ENCODE results near the gene FTSJ1. TPM values are rescaled to one million over a fixed set of nuclear protein-coding genes. Genes with fewer than 3 reads are reported as not detected.

FTSJ1 gene
- total and polyA plus RNA-seq, 7 donors, result 15.6 to 39.9 (median 26.9) TPM

DNA sequence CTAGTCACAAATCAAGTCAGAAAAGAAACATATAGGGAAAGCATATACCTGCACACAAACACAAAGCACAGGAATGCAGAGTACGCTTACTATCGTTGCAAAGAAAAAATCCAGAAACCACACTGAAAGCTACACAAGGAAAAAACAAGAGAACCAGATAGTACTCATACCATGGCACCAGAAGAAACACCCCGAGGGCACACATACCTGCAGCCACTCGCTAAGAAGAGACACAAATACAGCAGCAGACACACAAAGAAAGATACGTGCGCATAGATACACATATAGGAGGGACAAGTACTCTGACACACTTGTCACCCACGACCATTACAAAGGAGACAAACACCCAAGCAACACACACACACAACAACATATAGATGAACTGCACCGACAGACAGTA, 4.5 kb upstream of the FTSJ1 start:
- H3K9me3 ChIP-seq, result no peaks in the 10 kb centered on the region
- intact Hi-C loops (cut with DNase I), result loop anchor here (10.0 kb wide), 1 partner anchor 397 kb away; the partner anchor contains the start of gene ZNF630
- no peaks in the 10 kb centered on the region for H3K27me3 ChIP-seq
- H3K4me1 ChIP-seq, result peaks cover 0 to 19% (median 2%) of the 10 kb centered on the region in 4 donors
- H3K4me3 ChIP-seq, result no peak overlapping the region
- WGBS, 2 donors, result 93 to 94% methylated on average over 8 of the region's 8 CpGs
- H3K27ac ChIP-seq, result no peak overlapping the region
- no peak for DNase-seq
- TF ChIP-seq, protein P1, sequence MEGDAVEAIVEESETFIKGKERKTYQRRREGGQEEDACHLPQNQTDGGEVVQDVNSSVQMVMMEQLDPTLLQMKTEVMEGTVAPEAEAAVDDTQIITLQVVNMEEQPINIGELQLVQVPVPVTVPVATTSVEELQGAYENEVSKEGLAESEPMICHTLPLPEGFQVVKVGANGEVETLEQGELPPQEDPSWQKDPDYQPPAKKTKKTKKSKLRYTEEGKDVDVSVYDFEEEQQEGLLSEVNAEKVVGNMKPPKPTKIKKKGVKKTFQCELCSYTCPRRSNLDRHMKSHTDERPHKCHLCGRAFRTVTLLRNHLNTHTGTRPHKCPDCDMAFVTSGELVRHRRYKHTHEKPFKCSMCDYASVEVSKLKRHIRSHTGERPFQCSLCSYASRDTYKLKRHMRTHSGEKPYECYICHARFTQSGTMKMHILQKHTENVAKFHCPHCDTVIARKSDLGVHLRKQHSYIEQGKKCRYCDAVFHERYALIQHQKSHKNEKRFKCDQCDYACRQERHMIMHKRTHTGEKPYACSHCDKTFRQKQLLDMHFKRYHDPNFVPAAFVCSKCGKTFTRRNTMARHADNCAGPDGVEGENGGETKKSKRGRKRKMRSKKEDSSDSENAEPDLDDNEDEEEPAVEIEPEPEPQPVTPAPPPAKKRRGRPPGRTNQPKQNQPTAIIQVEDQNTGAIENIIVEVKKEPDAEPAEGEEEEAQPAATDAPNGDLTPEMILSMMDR (IDR thresholded peaks at IDR 0.05), result no peak
- TF ChIP-seq POLR2AphosphoS5 (IDR thresholded peaks at IDR 0.05) (no peak), POLR2A (IDR thresholded peaks at IDR 0.05) (no peak), EP300 (IDR thresholded peaks at IDR 0.05) (no peak)
- no peaks in the 10 kb centered on the region for H3K36me3 ChIP-seq

DNA sequence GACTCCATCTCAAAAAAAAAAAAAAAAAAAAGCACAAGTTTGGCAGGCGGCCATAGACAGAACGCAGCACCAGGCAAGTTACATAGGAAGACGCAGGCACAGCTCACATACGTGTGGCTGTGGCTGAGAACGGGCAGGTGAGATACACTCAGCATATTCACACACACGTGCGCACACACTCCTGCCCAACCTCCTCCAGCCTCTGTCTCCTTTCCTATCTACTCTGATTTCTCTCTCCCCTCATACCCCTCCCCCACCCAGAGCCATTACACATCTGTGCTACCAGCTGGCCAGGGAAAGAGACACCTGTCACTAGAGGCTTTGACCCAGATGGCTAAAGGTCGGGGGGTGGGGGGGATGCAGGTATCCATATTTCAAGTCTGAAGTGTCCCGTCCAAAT, 3.8 kb upstream of the FTSJ1 start:
- H3K27ac ChIP-seq, result no peak overlapping the region
- 89 to 94% methylated on average over 9 of the region's 9 CpGs for WGBS, 2 donors
- no peaks in the 10 kb centered on the region for H3K27me3 ChIP-seq
- H3K36me3 ChIP-seq, result no peaks in the 10 kb centered on the region
- H3K9me3 ChIP-seq, result no peaks in the 10 kb centered on the region
- no peak overlapping the region for H3K4me3 ChIP-seq
- no peak for DNase-seq
- intact Hi-C loops (cut with DNase I), result loop anchor here (10.0 kb wide), 1 partner anchor 397 kb away; the partner anchor contains the start of gene ZNF630
- peaks cover 0 to 19% (median 5%) of the 10 kb centered on the region in 4 donors for H3K4me1 ChIP-seq
- TF ChIP-seq POLR2A (IDR thresholded peaks at IDR 0.05), result no peak

DNA sequence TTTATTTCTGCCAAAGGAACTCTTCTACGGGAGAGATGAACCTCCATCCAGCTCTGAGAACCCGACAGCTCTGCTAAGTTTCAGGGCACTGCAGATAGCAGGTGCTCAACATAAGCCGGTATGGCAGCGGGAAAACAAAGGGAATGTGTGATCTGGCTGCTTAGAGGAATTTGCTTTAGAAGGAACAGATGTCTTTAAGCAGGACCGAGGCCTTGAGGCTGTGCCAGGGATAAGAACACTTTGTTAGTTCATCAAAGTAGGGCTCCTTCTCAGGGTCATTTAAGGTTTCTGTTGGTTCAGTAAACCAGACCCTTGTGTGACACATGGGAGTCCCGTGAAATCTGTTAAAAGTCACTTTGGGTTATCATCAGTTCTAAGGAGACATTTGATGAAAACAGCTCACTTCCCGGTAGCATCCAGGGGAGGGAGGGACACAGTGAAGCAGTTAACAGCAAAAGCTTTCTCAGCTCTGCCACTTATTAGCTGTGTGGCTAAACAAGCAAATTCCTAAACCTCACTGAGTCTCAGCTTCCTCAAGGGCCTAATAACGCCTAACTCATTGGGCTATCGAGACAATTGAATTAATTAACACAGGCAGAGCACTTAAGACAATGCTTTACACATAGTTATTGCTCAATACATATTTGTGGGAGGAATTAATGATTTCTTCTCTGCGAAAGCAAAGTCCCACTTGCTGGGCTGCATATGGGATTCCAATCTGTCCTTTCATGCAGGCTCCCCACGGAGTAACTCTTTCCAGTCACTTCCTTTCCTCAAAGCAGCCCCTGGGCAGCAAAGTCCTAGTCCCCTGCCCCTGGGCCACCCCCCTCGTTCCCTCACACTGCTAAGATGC, 2.9 kb upstream of the FTSJ1 start:
- 83 to 85% methylated on average over 12 of the region's 12 CpGs for WGBS, 2 donors
- no peak for TF ChIP-seq POLR2AphosphoS5 (IDR thresholded peaks at IDR 0.05)
- TF ChIP-seq, protein P1 (IDR thresholded peaks at IDR 0.05), result no peak
- no peak for TF ChIP-seq EP300 (IDR thresholded peaks at IDR 0.05)
- TF ChIP-seq POLR2A (IDR thresholded peaks at IDR 0.05), result no peak
- no peaks in the 10 kb centered on the region for H3K9me3 ChIP-seq
- H3K27ac ChIP-seq, result no peak overlapping the region
- no peaks in the 10 kb centered on the region for H3K27me3 ChIP-seq
- H3K4me3 ChIP-seq, result no peak overlapping the region
- DNase-seq, result no peak
- H3K36me3 ChIP-seq, result no peaks in the 10 kb centered on the region
- peaks cover 0 to 18% (median 5%) of the 10 kb centered on the region in 4 donors for H3K4me1 ChIP-seq
- intact Hi-C loops (cut with DNase I), result loop anchor here (10.0 kb wide), 1 partner anchor 398 kb away; the partner anchor contains the start of gene ZNF630

DNA sequence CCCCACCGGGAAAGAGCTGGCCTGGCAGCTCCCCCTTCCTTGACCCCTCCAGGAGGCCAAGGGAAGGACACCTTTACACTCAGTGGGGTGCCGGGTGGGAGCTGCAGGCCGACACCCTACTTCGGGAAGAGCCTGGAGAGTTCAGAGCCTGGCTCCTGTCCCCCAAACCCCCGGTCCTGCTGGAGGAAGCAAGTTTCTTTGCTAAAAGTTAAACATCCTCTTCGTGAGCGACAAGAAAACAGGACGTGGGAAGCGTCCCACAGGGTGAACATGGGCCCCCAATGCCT, 2.4 kb upstream of the FTSJ1 start:
- H3K27ac ChIP-seq, result no peak overlapping the region
- TF ChIP-seq EP300 (IDR thresholded peaks at IDR 0.05) (no peak), POLR2A (IDR thresholded peaks at IDR 0.05) (no peak), POLR2AphosphoS5 (IDR thresholded peaks at IDR 0.05) (no peak)
- TF ChIP-seq, protein P1 (IDR thresholded peaks at IDR 0.05), result no peak
- no peak overlapping the region for H3K4me3 ChIP-seq
- no peaks in the 10 kb centered on the region for H3K9me3 ChIP-seq
- H3K27me3 ChIP-seq, result no peaks in the 10 kb centered on the region
- H3K4me1 ChIP-seq, result peaks cover 0 to 13% (median 5%) of the 10 kb centered on the region in 4 donors
- WGBS, 2 donors, result 70 to 87% methylated on average over 9 of the region's 9 CpGs
- H3K36me3 ChIP-seq, result no peaks in the 10 kb centered on the region
- DNase-seq, result no peak
- intact Hi-C loops (cut with DNase I), result loop anchor here (10.0 kb wide), 1 partner anchor 399 kb away; the partner anchor contains the start of gene ZNF630

DNA sequence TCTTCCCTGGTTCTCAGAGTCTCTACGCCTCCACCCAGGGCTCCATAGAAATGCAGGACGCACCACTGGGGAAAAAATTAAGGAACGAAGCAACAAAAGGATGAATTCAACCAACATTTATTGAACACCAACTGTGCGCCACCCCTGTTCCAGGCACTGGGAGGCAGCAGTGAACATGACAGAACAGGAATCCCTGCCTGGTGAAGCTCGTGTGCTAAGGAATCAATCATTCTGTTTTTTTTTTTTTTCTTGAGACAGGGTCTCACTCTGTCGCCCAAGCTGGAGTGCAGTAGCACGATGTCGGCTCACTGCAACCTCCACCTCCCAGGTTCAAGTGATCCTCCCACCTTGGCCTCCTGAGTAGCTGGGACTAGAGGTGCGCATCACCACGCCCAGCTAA, 1.9 kb upstream of the FTSJ1 start:
- Histone ChIP-seq H3K4me1 (peaks cover 0 to 11% (median 4%) of the 10 kb centered on the region in 4 donors), H3K36me3 (no peaks in the 10 kb centered on the region), H3K9me3 (no peaks in the 10 kb centered on the region), H3K27me3 (no peaks in the 10 kb centered on the region), H3K4me3 (no peak overlapping the region), H3K27ac (no peak overlapping the region)
- intact Hi-C loops (cut with DNase I), result loop anchor here (10.0 kb wide), 1 partner anchor 399 kb away; the partner anchor contains the start of gene ZNF630
- DNase-seq, result no peak
- TF ChIP-seq, protein P1 (IDR thresholded peaks at IDR 0.05), result no peak
- TF ChIP-seq POLR2AphosphoS5 (IDR thresholded peaks at IDR 0.05) (no peak), POLR2A (IDR thresholded peaks at IDR 0.05) (no peak), EP300 (IDR thresholded peaks at IDR 0.05) (no peak)
- 73 to 80% methylated on average over 10 of the region's 10 CpGs for WGBS, 2 donors

Data from sigmoid colon (tissue), 7 donors.